Measurements from ENCODE around the gene SMARCE1.

Gene SMARCE1

GRCh38 chr17:40671282-40671681 is 23.7 kb upstream of the SMARCE1 start:
- H3K4me1 ChIP-seq (ENCODE audit: control insufficient read depth, insufficient read depth, low read length): peaks cover 8% of the 10 kb centered on the region
- H3K9me3 ChIP-seq (ENCODE audit: control insufficient read depth, insufficient read depth, low read length): no peaks in the 10 kb centered on the region
- no peaks in the 10 kb centered on the region for H3K36me3 ChIP-seq (ENCODE audit: control insufficient read depth, insufficient read depth, low read length)
- no peaks in the 10 kb centered on the region for H3K27me3 ChIP-seq (ENCODE audit: control insufficient read depth, insufficient read depth, low read length)
- no peak overlapping the region for H3K9ac ChIP-seq (ENCODE audit: low read depth, low read length)
- H3K4me3 ChIP-seq (ENCODE audit: low read depth, low read length): no peak overlapping the region

- Histone ChIP-seq H3K4me1 (ENCODE audit: control insufficient read depth, insufficient read depth, low read length) (peaks cover 7% of the 10 kb centered on the region), H3K9me3 (ENCODE audit: control insufficient read depth, insufficient read depth, low read length) (no peaks in the 10 kb centered on the region), H3K4me3 (ENCODE audit: low read depth, low read length) (no peak overlapping the region), H3K9ac (ENCODE audit: low read depth, low read length) (no peak overlapping the region), H3K36me3 (ENCODE audit: control insufficient read depth, insufficient read depth, low read length) (no peaks in the 10 kb centered on the region), H3K27me3 (ENCODE audit: control insufficient read depth, insufficient read depth, low read length) (peaks cover 2% of the 10 kb centered on the region)
These were observed 18.7 kb upstream of the SMARCE1 start for GRCh38 chr17:40666331-40666730.

DNA sequence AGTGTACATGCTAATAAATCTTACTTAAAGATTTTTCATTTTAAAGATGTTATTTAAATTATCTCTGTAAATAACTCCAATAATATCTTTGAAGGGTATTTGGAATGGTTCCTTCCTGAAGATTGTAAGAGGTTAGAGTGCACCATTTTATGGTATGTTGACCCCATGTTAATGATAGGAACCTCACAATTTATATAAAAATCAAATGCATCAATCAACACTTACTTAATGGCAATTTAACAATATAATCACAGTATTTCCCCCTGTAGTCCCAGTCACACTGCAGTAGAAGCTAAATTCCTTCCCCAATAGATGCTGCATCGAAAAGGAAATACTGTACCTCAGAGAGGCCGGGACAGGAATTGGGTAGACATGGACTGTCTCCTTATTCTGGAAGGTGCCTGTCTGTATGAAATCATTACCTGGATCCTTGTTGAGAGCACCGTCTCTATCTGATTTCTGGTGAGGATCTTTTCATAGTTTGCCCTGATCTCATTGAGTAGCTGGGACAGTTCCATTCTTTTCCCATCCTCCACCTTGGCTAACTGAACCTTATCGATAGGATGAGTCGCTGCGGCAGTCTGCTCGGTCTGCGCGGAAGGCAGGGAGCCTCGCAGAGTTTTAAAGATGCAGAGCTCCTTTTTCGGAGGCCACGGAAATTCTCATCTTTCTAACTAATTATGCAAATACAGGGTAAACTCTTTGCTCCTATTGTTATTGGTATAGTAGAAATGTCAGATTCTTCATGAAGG is 17.1 kb upstream of the SMARCE1 start, which contains the start of gene KRT222:
TSS of gene KRT222 (minus strand) at position 596 of the 752 bp plus-strand sequence. CDS start at position 518, 78 bp downstream.
- H3K9ac ChIP-seq (ENCODE audit: low read depth, low read length): no peak within 1 kb of the TSS
- H3K4me3 ChIP-seq (ENCODE audit: low read depth, low read length): peak within 1 kb of the TSS; percentile 45
- H3K9me3 ChIP-seq (ENCODE audit: control insufficient read depth, insufficient read depth, low read length): no peaks in the 10 kb centered on the region
- no peaks in the 10 kb centered on the region for H3K36me3 ChIP-seq (ENCODE audit: control insufficient read depth, insufficient read depth, low read length)
- H3K4me1 ChIP-seq (ENCODE audit: control insufficient read depth, insufficient read depth, low read length): peaks cover 2% of the 10 kb centered on the region
- peaks cover 2% of the 10 kb centered on the region for H3K27me3 ChIP-seq (ENCODE audit: control insufficient read depth, insufficient read depth, low read length)

GRCh38 chr17:40663252-40663651 is 15.6 kb upstream of the SMARCE1 start:
- H3K4me3 ChIP-seq (ENCODE audit: low read depth, low read length): no peak overlapping the region
- peaks cover 2% of the 10 kb centered on the region for H3K4me1 ChIP-seq (ENCODE audit: control insufficient read depth, insufficient read depth, low read length)
- no peak overlapping the region for H3K9ac ChIP-seq (ENCODE audit: low read depth, low read length)
- H3K36me3 ChIP-seq (ENCODE audit: control insufficient read depth, insufficient read depth, low read length): no peaks in the 10 kb centered on the region
- H3K9me3 ChIP-seq (ENCODE audit: control insufficient read depth, insufficient read depth, low read length): no peaks in the 10 kb centered on the region
- peaks cover 2% of the 10 kb centered on the region for H3K27me3 ChIP-seq (ENCODE audit: control insufficient read depth, insufficient read depth, low read length)

- H3K27me3 ChIP-seq (ENCODE audit: control insufficient read depth, insufficient read depth, low read length): no peaks in the 10 kb centered on the region
- H3K4me1 ChIP-seq (ENCODE audit: control insufficient read depth, insufficient read depth, low read length): peaks cover 2% of the 10 kb centered on the region
- H3K9ac ChIP-seq (ENCODE audit: low read depth, low read length): no peak overlapping the region
- H3K4me3 ChIP-seq (ENCODE audit: low read depth, low read length): no peak overlapping the region
- no peaks in the 10 kb centered on the region for H3K36me3 ChIP-seq (ENCODE audit: control insufficient read depth, insufficient read depth, low read length)
- no peaks in the 10 kb centered on the region for H3K9me3 ChIP-seq (ENCODE audit: control insufficient read depth, insufficient read depth, low read length)
These were observed 12.3 kb upstream of the SMARCE1 start for GRCh38 chr17:40659911-40660310.

DNA sequence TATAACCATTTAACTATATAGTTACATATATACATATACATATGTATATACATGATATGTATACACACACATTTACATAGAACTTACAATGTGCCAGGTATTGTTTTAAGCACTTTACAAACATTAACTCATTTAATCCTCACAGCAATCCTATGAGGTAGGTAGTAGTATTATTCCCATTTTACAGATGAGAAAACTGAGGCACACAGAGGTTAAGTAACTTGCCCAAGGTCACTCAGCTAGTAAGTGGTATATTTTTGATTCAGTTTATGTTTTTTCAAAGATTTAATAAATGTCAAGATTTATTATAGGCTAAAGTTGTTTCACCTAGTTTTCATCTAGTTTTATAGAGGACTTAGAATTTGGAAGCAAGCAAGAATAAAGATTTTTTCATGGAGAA is 10.8 kb upstream of the SMARCE1 start:
- H3K9ac ChIP-seq (ENCODE audit: low read depth, low read length): no peak overlapping the region
- no peaks in the 10 kb centered on the region for H3K36me3 ChIP-seq (ENCODE audit: control insufficient read depth, insufficient read depth, low read length)
- no peak overlapping the region for H3K4me3 ChIP-seq (ENCODE audit: low read depth, low read length)
- H3K27me3 ChIP-seq (ENCODE audit: control insufficient read depth, insufficient read depth, low read length): no peaks in the 10 kb centered on the region
- no peaks in the 10 kb centered on the region for H3K4me1 ChIP-seq (ENCODE audit: control insufficient read depth, insufficient read depth, low read length)
- H3K9me3 ChIP-seq (ENCODE audit: control insufficient read depth, insufficient read depth, low read length): no peaks in the 10 kb centered on the region

DNA sequence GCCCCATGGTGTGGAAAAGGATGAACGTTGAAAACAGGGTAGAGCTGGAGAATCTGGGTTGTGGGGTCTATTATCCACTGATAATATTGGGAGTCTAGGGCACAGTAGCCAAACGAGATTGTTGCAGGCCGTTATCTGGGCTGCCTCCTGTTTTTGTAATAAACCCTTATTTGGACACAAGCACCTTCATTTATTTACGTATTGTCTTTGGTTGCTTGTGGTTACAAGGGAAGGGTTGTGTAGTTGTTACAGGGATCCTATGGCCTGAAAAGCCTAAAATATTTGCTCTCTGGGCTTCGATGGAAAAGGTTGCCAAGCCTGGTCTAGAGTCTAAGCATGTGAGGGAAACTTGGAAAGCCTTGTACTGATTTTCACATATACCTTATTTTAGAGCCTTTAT is 4.3 kb upstream of the SMARCE1 start:
- Histone ChIP-seq H3K4me3 (ENCODE audit: low read depth, low read length) (no peak overlapping the region), H3K9ac (ENCODE audit: low read depth, low read length) (no peak overlapping the region), H3K27me3 (ENCODE audit: control insufficient read depth, insufficient read depth, low read length) (no peaks in the 10 kb centered on the region), H3K4me1 (ENCODE audit: control insufficient read depth, insufficient read depth, low read length) (peaks cover 3% of the 10 kb centered on the region), H3K36me3 (ENCODE audit: control insufficient read depth, insufficient read depth, low read length) (no peaks in the 10 kb centered on the region), H3K9me3 (ENCODE audit: control insufficient read depth, insufficient read depth, low read length) (no peaks in the 10 kb centered on the region)

DNA sequence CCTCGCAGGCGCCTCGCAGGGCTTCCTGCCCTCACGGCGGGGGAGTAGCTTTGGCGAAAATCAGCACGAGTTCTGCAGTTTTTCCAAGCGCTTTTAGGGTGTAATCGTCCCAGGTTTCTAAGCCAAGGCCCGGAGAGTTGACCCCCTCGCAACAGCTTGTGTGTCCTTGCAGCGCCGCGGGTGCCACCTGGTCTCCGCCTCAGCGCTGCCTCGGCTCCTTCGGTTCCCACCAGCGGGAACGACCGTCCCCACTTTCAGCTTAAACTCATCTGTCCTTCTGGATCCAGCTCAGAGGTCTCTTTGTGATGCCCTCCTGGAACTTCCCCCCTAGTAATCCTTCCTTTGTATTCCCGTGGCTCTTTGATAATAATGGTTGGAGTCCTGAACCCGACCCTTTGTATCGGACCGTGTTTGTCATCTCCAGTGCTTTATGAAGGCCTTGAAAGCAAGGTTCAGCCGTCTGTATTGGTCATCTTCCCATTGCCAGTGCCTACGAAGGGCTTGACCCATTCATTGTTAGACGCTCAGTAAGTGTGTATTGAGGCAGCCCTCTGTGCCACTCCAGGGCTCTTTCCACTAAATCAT is 858 bp upstream of the SMARCE1 start:
- Histone ChIP-seq H3K4me1 (ENCODE audit: control insufficient read depth, insufficient read depth, low read length) (peaks cover 3% of the 10 kb centered on the region), H3K9ac (ENCODE audit: low read depth, low read length) (peak overlapping the region; percentile 96), H3K4me3 (ENCODE audit: low read depth, low read length) (peak overlapping the region; percentile 92), H3K27me3 (ENCODE audit: control insufficient read depth, insufficient read depth, low read length) (no peaks in the 10 kb centered on the region), H3K9me3 (ENCODE audit: control insufficient read depth, insufficient read depth, low read length) (no peaks in the 10 kb centered on the region), H3K36me3 (ENCODE audit: control insufficient read depth, insufficient read depth, low read length) (no peaks in the 10 kb centered on the region)

GRCh38 chr17:40646791-40647623 is 611 bp downstream of the SMARCE1 start:
- Histone ChIP-seq H3K36me3 (ENCODE audit: control insufficient read depth, insufficient read depth, low read length) (no peaks in the 10 kb centered on the region), H3K4me3 (ENCODE audit: low read depth, low read length) (peak overlapping the region; percentile 92), H3K4me1 (ENCODE audit: control insufficient read depth, insufficient read depth, low read length) (peaks cover 3% of the 10 kb centered on the region), H3K9me3 (ENCODE audit: control insufficient read depth, insufficient read depth, low read length) (no peaks in the 10 kb centered on the region), H3K27me3 (ENCODE audit: control insufficient read depth, insufficient read depth, low read length) (no peaks in the 10 kb centered on the region), H3K9ac (ENCODE audit: low read depth, low read length) (peak overlapping the region; percentile 96)

- Histone ChIP-seq H3K36me3 (ENCODE audit: control insufficient read depth, insufficient read depth, low read length) (peaks cover 7% of the 10 kb centered on the region), H3K9ac (ENCODE audit: low read depth, low read length) (no peak overlapping the region), H3K4me3 (ENCODE audit: low read depth, low read length) (no peak overlapping the region)
These were observed 1.7 kb downstream of the SMARCE1 start for GRCh38 chr17:40645943-40646342.

DNA sequence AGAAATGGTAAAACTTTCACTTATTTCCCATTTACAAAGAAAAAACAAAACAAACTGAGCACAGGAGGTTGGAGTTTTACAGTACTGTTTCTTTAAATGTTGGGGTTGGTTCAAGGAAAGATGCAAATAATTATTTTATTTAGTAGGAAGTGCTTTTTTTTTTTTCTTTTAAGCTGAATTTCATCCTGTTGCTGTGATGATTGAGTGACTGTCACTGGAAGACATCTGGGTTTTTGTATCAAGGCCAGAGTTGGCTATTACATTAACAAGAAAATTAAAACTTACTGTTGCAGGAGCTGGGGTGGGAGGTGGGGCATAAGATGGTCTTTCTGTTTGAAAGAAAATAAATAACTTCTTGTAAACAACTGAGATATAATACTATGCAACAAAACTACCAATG is 2.3 kb downstream of the SMARCE1 start:
- Histone ChIP-seq H3K4me1 (ENCODE audit: control insufficient read depth, insufficient read depth, low read length) (peaks cover 3% of the 10 kb centered on the region), H3K9ac (ENCODE audit: low read depth, low read length) (no peak overlapping the region), H3K27me3 (ENCODE audit: control insufficient read depth, insufficient read depth, low read length) (no peaks in the 10 kb centered on the region), H3K36me3 (ENCODE audit: control insufficient read depth, insufficient read depth, low read length) (peaks cover 9% of the 10 kb centered on the region), H3K9me3 (ENCODE audit: control insufficient read depth, insufficient read depth, low read length) (no peaks in the 10 kb centered on the region), H3K4me3 (ENCODE audit: low read depth, low read length) (no peak overlapping the region)

More at GRCh38 chr17:40645943-40646342, 1.7 kb downstream of the SMARCE1 start:
- Histone ChIP-seq H3K9me3 (ENCODE audit: control insufficient read depth, insufficient read depth, low read length) (no peaks in the 10 kb centered on the region), H3K27me3 (ENCODE audit: control insufficient read depth, insufficient read depth, low read length) (no peaks in the 10 kb centered on the region), H3K4me1 (ENCODE audit: control insufficient read depth, insufficient read depth, low read length) (peaks cover 3% of the 10 kb centered on the region)
